ENCODE data around the gene COX6B1.
A peak's percentile ranks its signal among the peaks of the same experiment; 100 is the strongest.
"Not testable (repeated sequence)": the region's sequence is repeated elsewhere in the genome, so short reads cannot be mapped to it uniquely, and the experiment has no call there.

Gene COX6B1

DNA sequence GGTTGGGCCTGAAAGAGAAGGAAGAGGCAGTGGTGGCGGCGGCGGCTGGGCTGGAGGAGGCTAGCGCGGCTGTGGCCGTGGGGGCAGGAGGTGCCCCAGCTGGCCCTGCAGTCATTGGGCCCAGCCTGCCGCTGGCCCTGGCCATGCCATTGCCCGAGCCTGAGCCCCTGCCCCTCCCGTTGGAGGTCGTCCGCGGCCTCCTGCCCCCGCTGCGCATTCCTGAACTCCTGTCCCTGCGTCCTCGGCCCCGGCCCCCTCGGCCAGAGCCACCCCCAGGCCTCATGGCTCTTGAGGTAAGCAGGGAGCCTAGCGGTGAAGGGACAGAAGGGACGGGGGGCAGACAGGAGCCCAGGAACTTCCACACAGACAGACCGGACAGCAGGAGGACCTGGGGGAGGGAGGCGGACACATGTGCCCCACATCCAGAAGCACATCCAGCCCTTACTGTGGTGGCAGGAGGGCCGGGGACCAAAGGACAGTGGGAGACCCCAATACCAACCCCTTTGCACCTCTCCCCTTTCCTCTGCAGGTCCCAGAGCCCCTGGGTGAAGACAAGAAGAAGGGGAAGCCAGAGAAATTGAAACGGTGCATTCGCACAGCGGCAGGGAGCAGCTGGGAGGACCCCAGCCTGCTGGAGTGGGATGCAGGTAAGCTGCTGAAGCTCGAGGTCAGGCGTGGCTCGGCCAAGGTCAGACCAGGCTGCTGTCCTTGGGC is 14.2 kb upstream of the COX6B1 start:
- DNase-seq (ENCODE audit: low spot score), result no peak

DNA sequence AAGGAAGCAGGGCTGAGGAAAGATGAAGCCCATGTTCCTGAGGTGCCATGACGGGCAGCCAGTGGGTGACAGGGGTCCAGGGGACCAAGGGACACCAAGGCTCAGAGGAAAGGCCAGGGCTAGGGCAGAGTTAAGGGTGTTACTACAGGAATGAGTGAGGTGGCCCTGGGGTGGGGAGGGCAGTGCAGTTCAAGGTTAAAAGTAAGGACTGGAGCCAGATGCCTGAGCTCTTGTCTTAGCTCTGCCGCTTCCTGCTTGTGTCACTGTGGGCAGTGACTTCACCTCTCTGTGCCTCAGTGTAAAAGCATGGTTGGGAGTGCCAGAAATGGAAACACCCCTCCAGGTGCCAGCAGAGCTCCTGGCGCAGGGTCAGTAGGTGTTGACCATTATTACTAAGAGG is 11.5 kb upstream of the COX6B1 start:
- DNase-seq (ENCODE audit: low spot score), result no peak

GRCh38 chr19:35637165-35637564 is 11.0 kb upstream of the COX6B1 start:
- no peak for DNase-seq (ENCODE audit: low spot score)

- DNase-seq (ENCODE audit: low spot score), result no peak
These were observed 8.8 kb upstream of the COX6B1 start for GRCh38 chr19:35639321-35639639.

DNA sequence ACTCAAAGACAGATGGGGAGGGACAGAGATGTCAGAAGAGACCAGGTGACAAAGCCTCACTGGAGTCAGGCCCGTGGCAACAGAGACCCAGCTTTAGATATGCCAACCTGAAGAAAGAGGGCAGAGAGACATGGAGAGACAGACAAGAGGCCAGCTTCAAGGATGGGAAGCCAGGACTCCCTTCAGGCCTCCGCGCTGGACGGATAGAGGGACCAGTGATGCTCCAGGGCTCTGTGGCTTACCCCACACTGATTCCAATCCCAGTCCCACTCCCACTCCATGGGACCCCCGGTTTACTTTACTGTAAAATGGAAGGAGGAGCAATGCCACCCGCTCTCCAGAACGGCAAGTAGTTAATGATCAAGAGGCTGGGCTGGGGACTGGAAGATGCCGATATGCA is 8.3 kb upstream of the COX6B1 start:
- no peak for DNase-seq (ENCODE audit: low spot score)

GRCh38 chr19:35641515-35642151 is 6.5 kb upstream of the COX6B1 start, which contains the start of gene ETV2:
TSS of gene ETV2 (plus strand) at chr19:35641745. CDS start at chr19:35642461, 716 bp downstream.
- DNase-seq (ENCODE audit: low spot score), result no peak

GRCh38 chr19:35642312-35642711 is 5.8 kb upstream of the COX6B1 start:
- DNase-seq (ENCODE audit: low spot score), result no peak

DNA sequence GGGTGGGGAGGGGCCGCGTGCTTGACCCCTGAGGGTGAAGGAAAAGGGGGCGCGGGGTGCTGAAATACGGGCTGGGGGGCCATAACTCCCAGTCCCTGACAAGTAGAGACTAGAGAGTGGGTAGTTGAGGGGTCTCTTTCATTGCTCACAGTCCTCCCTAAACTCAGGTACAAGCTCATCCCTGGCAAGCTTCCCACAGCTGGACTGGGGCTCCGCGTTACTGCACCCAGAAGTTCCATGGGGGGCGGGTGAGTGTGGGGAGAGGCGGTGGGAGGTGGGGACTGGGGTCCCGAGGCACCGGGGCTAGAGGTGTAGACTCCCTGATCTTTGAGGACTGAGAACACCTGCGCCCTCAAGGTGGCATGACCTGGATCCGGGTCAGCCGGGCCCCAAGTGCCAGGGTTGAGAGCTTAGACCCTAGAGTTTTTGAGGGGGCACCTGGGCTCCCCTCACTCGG is 5.3 kb upstream of the COX6B1 start:
- DNase-seq (ENCODE audit: low spot score), result no peak

- DNase-seq (ENCODE audit: low spot score), result no peak
These were observed 4.6 kb upstream of the COX6B1 start for GRCh38 chr19:35643255-35644205.

DNA sequence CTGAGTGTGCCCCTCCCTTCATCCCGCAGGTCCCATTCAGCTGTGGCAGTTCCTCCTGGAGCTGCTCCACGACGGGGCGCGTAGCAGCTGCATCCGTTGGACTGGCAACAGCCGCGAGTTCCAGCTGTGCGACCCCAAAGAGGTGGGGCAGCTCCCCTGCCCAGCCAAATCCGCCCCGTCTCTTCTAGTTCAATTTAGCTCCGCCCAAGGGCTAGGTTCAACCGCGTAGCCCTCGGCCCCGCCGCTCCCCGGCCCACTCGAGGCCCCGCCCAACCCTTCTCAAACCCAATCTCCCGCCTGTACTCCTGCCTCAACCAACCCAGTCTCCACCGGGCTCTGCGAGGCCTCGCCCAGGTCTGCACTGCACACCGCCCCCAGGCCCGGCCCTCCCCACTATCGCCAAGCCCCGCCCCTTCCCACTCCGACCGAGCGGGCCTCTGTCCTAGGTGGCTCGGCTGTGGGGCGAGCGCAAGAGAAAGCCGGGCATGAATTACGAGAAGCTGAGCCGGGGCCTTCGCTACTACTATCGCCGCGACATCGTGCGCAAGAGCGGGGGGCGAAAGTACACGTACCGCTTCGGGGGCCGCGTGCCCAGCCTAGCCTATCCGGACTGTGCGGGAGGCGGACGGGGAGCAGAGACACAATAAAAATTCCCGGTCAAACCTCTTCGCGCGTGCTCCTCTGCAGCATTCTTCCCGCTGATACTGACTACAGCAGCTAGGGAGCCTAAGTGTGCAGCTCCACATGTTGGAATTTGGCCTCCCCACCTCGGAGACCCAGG is 3.7 kb upstream of the COX6B1 start:
- peak; percentile 53 for DNase-seq (ENCODE audit: low spot score)

- DNase-seq (ENCODE audit: low spot score), result peak; percentile 49
These were observed 3.0 kb upstream of the COX6B1 start for GRCh38 chr19:35644987-35645679.

GRCh38 chr19:35645680-35646511 is 2.2 kb upstream of the COX6B1 start:
- no peak for DNase-seq (ENCODE audit: low spot score)

- DNase-seq (ENCODE audit: low spot score), result no peak
These were observed 2.5 kb downstream of the COX6B1 start for GRCh38 chr19:35650581-35650980.

GRCh38 chr19:35654828-35655227 is 6.7 kb downstream of the COX6B1 start:
- DNase-seq (ENCODE audit: low spot score), result not testable (repeated sequence)

- DNase-seq (ENCODE audit: low spot score), result no peak
These were observed 7.5 kb downstream of the COX6B1 start for GRCh38 chr19:35655600-35655999.

DNA sequence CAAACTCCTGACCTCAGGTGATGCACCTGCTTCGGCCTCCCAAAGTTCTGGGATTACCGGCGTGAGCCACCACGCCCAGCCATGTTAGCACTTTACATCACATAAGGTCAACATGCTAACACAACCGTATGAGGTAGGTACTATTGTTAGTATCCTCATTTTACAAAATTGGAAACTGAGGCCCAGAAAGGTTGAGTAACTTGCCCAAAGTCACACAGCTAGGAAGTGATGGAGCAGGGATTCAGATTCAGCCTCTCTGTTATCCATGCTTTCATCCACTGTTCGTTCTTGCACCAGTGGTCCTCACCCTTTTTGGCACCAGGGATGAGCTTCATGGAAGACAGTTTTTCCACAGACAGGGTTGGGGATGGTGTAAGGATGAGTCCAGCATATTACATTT is 8.6 kb downstream of the COX6B1 start:
- no peak for DNase-seq (ENCODE audit: low spot score)

DNA sequence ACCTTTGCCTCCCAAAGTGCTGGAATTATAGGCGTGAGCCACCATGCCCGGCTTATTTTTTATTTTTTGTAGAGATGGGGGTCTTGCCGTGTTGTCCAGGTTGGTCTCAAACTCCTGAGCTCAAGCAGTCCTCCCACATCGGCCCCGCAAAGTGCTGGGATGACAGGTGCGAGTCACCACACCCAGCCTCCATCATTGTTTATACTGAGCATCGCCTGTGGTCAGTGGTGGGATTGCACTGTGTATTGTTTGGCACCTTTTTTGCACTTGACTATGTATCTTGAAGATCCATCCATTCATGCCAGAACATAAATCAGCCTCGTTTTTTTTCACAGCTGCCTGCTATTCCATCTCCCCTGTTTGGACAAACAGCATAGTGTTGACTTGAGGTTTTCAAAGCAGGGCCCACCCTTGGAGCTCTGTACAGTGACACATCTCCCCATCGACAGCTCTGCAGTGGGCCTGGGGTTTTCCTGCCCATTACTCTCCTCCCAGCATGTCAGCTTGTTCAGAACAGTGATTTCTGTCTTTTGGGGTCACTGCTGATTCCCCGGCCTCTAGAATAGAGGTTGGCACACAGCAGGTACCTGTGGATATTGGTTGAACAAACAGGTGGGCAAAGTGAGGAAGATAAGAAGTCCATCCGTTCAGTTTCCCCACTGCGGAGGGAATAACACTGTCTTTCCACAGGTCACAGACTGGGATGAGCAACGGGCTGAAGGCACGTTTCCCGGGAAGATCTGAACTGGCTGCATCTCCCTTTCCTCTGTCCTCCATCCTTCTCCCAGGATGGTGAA is 10.0 kb downstream of the COX6B1 start:
- no peak for DNase-seq (ENCODE audit: low spot score)

- no peak for DNase-seq (ENCODE audit: low spot score)
These were observed 13.8 kb downstream of the COX6B1 start for GRCh38 chr19:35661995-35662340.

- DNase-seq (ENCODE audit: low spot score), result no peak
These were observed 15.9 kb downstream of the COX6B1 start for GRCh38 chr19:35663981-35664380.

DNA sequence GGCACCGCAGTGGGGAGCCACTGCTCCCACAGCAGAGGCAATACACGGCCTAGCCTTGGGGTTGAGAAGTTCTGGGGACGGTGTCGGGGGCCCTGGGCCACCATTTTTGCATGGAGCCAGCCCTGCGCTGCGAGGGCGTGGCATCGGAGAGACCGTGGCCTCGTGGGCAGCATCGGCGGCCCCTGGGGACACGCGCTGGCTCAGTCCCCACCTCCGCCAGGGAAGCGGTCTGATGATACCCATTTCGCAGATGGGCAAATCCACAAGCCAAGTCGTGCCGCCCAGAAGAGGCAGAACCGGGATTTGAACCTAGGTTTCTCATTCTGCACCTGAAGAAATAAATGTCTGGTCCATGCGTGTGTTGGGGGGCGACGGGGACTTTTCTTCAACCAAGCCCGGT is 17.0 kb downstream of the COX6B1 start:
- no peak for DNase-seq (ENCODE audit: low spot score)

All from globus pallidus (tissue), 1 donor.